ENCODE measurements around the gene CFHR5.
"Not testable (repeated sequence)": the region's sequence is repeated elsewhere in the genome, so short reads cannot be mapped to it uniquely, and the experiment has no call there.

The CFHR5 gene

DNA sequence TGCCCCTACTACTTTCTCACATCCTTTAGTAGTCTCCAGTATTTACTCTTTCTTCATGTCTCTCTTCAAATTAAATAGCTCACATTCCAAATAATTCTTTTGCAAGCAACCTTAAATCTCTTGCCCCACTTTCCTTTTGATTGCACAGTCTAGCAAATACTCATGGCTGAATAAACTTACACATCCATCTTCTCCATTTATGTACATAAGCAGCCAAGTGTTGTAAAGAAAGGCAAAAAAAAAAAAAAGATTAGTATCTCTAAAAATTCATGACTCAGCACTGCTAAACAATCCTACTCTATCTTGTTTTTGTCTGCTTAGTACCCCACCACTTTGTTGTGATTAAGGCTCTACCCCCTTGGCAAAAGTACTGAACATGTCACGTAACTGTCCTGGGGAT lies 47.1 kb downstream of the CFHR5 start:
- Histone ChIP-seq H3K4me3 (ENCODE audit: low read depth, low read length) (no peak overlapping the region), H3K27me3 (ENCODE audit: control insufficient read depth, insufficient read depth, low read length) (no peaks in the 10 kb centered on the region), H3K4me1 (ENCODE audit: control insufficient read depth, insufficient read depth, low read length) (no peaks in the 10 kb centered on the region), H3K36me3 (ENCODE audit: control insufficient read depth, insufficient read depth, low read length) (no peaks in the 10 kb centered on the region), H3K9me3 (ENCODE audit: control insufficient read depth, insufficient read depth, low read length) (no peaks in the 10 kb centered on the region), H3K9ac (ENCODE audit: low read depth, low read length) (no peak overlapping the region)

- no peaks in the 10 kb centered on the region for H3K4me1 ChIP-seq (ENCODE audit: control insufficient read depth, insufficient read depth, low read length)
- no peaks in the 10 kb centered on the region for H3K36me3 ChIP-seq (ENCODE audit: control insufficient read depth, insufficient read depth, low read length)
- H3K27me3 ChIP-seq (ENCODE audit: control insufficient read depth, insufficient read depth, low read length): no peaks in the 10 kb centered on the region
- no peak overlapping the region for H3K4me3 ChIP-seq (ENCODE audit: low read depth, low read length)
- no peaks in the 10 kb centered on the region for H3K9me3 ChIP-seq (ENCODE audit: control insufficient read depth, insufficient read depth, low read length)
- H3K9ac ChIP-seq (ENCODE audit: low read depth, low read length): no peak overlapping the region
Measured at GRCh38 chr1:197027359-197027758, 50.0 kb downstream of the CFHR5 start.

DNA sequence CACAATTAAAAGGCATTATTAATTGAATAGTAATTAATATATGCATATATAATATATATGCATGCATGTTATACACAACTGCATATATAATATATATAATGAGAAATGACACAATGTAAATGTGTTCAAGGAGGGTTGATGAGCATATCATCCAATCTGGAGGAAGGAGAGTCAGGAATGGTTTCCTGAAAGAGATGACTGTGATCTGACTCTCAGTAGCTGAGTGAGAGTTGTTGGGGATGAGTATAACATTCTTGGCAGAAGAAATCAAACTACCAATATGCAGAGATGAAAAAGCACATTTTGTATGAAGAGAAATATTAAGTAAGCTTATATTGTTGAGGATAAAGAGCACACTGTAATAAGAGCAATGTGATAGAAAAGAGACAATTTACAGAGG lies 52.4 kb downstream of the CFHR5 start:
- Histone ChIP-seq H3K36me3 (ENCODE audit: control insufficient read depth, insufficient read depth, low read length) (no peaks in the 10 kb centered on the region), H3K4me3 (ENCODE audit: low read depth, low read length) (no peak overlapping the region), H3K9me3 (ENCODE audit: control insufficient read depth, insufficient read depth, low read length) (no peaks in the 10 kb centered on the region), H3K27me3 (ENCODE audit: control insufficient read depth, insufficient read depth, low read length) (no peaks in the 10 kb centered on the region), H3K9ac (ENCODE audit: low read depth, low read length) (no peak overlapping the region), H3K4me1 (ENCODE audit: control insufficient read depth, insufficient read depth, low read length) (no peaks in the 10 kb centered on the region)

DNA sequence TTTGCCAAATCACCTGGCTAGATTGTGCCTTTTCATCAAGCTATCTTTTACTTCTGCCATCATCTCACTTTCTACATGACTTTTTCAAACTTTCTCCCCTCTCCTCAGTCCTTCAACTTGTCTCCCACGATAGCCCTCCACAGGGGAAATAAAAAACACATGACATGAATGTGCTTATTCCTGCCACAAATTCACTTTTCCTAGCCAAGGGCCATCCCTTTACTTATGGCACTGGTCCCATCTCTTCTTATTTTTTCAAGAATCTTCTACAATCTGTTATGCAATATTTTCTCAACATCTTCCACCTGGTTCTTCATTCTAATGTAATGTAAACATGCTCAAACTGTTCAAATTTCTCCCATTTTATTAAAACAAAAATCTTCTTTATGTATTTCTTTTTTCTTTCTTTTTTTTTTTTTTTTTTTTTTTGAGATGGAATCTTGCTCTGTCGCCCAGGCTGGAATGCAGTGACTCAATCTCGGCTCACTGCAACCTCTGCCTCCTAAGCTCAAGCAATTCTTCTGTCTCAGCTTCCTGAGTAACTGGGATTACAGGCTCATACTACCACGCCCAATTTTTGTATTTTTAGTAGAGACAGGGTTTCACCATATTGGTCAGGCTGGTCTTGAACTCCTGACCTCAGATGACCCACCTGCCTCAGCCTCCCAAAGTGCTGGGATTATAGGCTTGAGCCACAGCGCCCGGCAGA lies 57.4 kb downstream of the CFHR5 start:
- not testable (repeated sequence) for H3K9ac ChIP-seq (ENCODE audit: low read depth, low read length); H3K36me3 ChIP-seq (ENCODE audit: control insufficient read depth, insufficient read depth, low read length); H3K27me3 ChIP-seq (ENCODE audit: control insufficient read depth, insufficient read depth, low read length); H3K9me3 ChIP-seq (ENCODE audit: control insufficient read depth, insufficient read depth, low read length); H3K4me3 ChIP-seq (ENCODE audit: low read depth, low read length); H3K4me1 ChIP-seq (ENCODE audit: control insufficient read depth, insufficient read depth, low read length)

DNA sequence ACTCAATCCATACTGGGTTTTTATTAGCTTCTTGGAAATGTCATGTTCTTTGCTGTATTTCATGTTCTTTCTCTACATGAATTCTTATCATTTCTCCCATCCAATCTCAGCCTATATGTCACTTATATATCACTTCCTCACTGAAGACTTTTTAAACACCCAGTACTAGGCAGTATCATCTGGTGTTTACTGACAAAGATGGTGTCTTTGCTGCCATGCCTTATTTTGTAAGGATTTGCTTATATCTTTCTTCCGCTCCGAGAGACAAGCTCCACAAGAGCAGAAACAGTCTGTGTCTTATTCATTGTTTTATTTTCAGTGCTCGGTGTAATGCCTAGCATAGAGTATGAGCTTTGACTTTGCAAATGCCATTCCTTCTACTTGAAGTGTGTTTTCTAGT lies 59.5 kb downstream of the CFHR5 start:
- H3K36me3 ChIP-seq (ENCODE audit: control insufficient read depth, insufficient read depth, low read length): no peaks in the 10 kb centered on the region
- H3K27me3 ChIP-seq (ENCODE audit: control insufficient read depth, insufficient read depth, low read length): no peaks in the 10 kb centered on the region
- no peaks in the 10 kb centered on the region for H3K9me3 ChIP-seq (ENCODE audit: control insufficient read depth, insufficient read depth, low read length)
- no peak overlapping the region for H3K4me3 ChIP-seq (ENCODE audit: low read depth, low read length)
- no peaks in the 10 kb centered on the region for H3K4me1 ChIP-seq (ENCODE audit: control insufficient read depth, insufficient read depth, low read length)
- H3K9ac ChIP-seq (ENCODE audit: low read depth, low read length): no peak overlapping the region

- no peaks in the 10 kb centered on the region for H3K4me1 ChIP-seq (ENCODE audit: control insufficient read depth, insufficient read depth, low read length)
- no peak overlapping the region for H3K4me3 ChIP-seq (ENCODE audit: low read depth, low read length)
- no peak overlapping the region for H3K9ac ChIP-seq (ENCODE audit: low read depth, low read length)
- H3K9me3 ChIP-seq (ENCODE audit: control insufficient read depth, insufficient read depth, low read length): no peaks in the 10 kb centered on the region
- H3K36me3 ChIP-seq (ENCODE audit: control insufficient read depth, insufficient read depth, low read length): no peaks in the 10 kb centered on the region
- H3K27me3 ChIP-seq (ENCODE audit: control insufficient read depth, insufficient read depth, low read length): no peaks in the 10 kb centered on the region
Measured at GRCh38 chr1:197041486-197042353, 64.4 kb downstream of the CFHR5 start.

DNA sequence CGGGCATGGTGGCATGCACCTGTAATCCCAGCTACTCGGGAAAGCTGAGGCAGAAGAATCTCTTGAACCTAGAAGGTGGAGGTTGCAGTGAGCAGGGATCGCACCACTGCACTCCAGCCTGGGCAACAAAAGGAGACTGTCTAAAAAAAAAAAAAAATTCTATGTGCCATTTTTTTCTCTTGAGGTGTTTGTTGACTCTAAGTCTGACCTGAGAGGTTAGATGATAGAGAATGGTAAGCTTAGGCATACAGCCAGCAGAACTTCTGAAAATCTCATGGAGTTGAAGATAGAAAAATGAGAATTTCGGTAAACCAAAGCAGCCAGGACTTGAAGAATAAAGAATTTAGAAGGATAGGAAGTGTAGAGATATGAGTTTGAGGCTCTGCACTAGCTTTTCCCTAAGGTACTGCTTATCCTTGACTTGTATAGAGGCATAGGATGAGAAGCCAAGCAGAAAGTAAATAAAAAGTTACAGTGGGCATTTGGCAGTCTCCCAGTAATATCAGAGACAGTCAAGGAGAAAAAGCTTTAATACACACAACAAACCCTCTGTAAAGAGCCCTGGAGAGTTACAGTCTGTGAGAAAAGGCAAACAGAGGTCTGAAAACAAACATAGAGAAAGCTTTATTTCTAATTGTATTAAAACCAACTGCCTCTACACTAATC lies 65.5 kb downstream of the CFHR5 start:
- H3K9ac ChIP-seq (ENCODE audit: low read depth, low read length): no peak overlapping the region
- H3K4me1 ChIP-seq (ENCODE audit: control insufficient read depth, insufficient read depth, low read length): no peaks in the 10 kb centered on the region
- no peak overlapping the region for H3K4me3 ChIP-seq (ENCODE audit: low read depth, low read length)
- no peaks in the 10 kb centered on the region for H3K27me3 ChIP-seq (ENCODE audit: control insufficient read depth, insufficient read depth, low read length)
- H3K36me3 ChIP-seq (ENCODE audit: control insufficient read depth, insufficient read depth, low read length): no peaks in the 10 kb centered on the region
- H3K9me3 ChIP-seq (ENCODE audit: control insufficient read depth, insufficient read depth, low read length): no peaks in the 10 kb centered on the region

- H3K27me3 ChIP-seq (ENCODE audit: control insufficient read depth, insufficient read depth, low read length): no peaks in the 10 kb centered on the region
- H3K9me3 ChIP-seq (ENCODE audit: control insufficient read depth, insufficient read depth, low read length): no peaks in the 10 kb centered on the region
- no peaks in the 10 kb centered on the region for H3K36me3 ChIP-seq (ENCODE audit: control insufficient read depth, insufficient read depth, low read length)
- H3K9ac ChIP-seq (ENCODE audit: low read depth, low read length): no peak overlapping the region
- no peak overlapping the region for H3K4me3 ChIP-seq (ENCODE audit: low read depth, low read length)
- H3K4me1 ChIP-seq (ENCODE audit: control insufficient read depth, insufficient read depth, low read length): no peaks in the 10 kb centered on the region
Measured at GRCh38 chr1:197049100-197049499, 71.7 kb downstream of the CFHR5 start.
